ENCODE data around the gene ALOX15.
A peak's percentile ranks its signal among the peaks of the same experiment; 100 is the strongest.
"Not testable (repeated sequence)": the region's sequence is repeated elsewhere in the genome, so short reads cannot be mapped to it uniquely, and the experiment has no call there.

Gene ALOX15

GRCh38 chr17:4610656-4611055, 30.8 kb downstream of the ALOX15 start:
- DNase-seq = no peak

GRCh38 chr17:4610162-4610561, 31.3 kb downstream of the ALOX15 start:
- no peak for DNase-seq

DNA sequence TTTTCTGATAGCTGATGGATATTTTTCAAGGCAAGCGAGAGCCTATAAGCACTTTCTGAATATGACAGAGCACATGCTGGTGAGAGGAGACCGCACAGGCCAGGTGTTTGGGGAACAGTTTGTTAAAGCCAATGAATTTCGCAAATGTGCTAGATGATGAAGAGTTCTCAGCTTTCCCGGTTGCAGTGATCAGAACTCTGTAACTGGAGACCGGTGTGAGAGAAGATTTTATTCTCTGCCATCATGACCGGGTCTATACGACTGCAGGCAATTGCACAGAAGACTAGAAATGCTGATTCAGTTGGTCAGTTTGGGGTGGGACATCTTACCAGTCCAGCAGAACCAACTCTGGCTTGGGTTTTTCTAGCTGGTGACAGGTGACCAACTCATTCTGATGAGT, 31.7 kb downstream of the ALOX15 start:
- no peak for DNase-seq

DNA sequence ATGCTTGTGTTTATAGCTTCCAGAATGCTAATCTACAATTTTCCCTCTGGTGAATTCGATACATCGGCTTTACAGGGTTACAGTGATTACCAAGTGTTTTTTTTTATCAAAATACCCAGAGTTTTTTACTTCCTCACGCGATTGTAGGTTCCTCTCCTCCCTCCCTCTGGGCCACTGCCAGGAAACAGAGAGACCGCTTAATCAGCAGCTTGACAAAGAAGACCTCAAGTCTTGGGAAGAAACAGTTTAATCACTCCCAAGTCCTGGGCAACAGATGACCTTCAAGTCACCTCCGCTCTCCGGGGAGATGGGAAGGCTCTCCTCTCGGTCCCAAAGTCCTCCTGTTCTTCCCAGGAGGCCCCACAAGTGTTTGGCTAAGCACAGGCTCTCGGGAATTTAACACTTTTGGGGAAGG, 33.7 kb downstream of the ALOX15 start:
- no peak for DNase-seq

GRCh38 chr17:4607261-4607741, 34.2 kb downstream of the ALOX15 start:
- DNase-seq = no peak

GRCh38 chr17:4605826-4606225, 35.7 kb downstream of the ALOX15 start:
- DNase-seq = no peak

GRCh38 chr17:4604736-4605135, 36.7 kb downstream of the ALOX15 start:
- not testable (repeated sequence) for DNase-seq

DNA sequence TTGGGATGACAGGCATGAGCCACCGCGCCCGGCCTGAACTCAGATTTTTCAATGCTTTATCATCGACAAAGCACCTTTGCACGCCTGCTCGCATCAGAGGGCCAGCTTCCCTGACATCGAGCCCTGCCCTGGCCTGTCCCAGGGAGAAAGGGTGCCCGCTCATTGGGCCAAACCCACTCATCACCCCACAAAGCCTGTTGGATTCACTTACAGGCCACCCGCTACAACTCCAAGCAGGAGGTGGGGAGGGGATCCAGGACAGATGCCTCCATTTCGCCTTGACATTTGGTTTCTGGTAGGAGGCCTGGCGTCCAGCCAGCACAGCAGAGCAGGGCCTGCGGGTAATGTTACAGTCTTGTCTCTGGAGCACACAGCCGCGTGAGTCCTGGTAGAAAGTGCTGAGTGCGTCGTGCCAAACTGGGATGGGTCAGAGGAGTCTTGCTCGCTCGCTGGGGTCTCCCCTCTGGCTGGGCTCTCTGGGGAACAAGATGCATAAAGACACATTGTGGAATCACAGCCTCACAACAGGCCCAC, 37.3 kb downstream of the ALOX15 start:
- peak; percentile 69 for DNase-seq

- DNase-seq = no peak
Measured at GRCh38 chr17:4602041-4602440, 39.4 kb downstream of the ALOX15 start.

DNA sequence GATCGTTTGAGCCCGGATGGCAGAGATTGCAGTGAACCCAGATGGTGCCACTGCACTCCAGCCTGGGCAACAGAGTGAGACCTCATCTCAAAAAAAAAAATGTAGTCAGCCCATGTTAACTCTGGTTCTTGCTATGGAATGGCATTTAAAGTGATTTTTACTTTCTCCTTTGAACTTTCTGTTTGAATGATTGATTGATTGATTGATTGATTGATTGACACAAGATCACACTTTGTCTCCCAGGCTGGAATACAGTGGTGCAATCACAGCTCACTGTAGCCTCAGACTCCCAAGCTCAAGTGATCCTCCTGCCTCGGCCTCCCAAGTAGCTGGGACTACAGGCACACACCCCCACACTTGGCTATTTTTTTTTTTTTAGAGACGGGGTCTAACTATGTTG, 40.2 kb downstream of the ALOX15 start:
- no peak for DNase-seq

DNA sequence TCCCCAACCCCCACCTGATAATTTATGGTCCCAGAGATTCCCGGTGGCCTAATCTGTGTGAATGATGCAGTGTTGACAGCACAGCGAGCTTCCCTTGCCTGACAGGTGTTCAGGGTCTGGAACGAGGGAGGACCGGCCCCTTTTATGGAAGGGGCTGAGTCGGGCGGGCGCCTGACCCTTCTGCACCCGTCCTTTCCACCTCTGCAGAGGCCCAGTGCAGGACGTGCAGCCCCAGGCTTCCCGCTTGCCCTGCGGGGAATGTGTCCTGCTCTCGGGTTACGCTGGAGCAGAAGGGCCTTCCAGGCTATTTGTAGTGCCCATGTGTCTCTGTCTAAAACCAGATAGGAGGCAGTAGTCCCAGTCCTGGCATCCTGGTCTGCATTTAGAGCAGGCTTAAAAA, 40.9 kb downstream of the ALOX15 start:
- DNase-seq = no peak

GRCh38 chr17:4599505-4600281, 41.8 kb downstream of the ALOX15 start:
- DNase-seq = peak; percentile 57

GRCh38 chr17:4598776-4599504, 42.5 kb downstream of the ALOX15 start:
- DNase-seq = no peak

DNA sequence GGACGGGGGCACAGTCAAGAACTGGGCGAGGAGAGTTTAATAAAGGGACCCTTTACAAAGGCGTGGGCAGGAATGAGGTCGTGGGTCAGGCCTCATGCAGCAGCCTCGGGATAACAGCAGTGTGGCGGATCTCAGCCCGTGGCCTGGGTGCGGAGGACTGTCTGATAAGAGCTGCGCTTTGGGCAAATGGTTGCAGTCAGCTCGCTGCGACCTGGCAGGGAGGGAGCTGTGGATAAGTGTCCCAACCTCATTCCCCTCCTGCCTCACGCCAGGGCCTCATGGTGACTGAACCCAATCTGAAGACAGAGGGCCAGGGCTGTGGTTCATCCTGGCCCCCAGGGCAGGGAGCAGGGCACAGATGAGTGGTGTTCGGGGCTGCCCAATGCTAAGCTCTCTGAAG, 43.5 kb downstream of the ALOX15 start:
- no peak for DNase-seq

DNA sequence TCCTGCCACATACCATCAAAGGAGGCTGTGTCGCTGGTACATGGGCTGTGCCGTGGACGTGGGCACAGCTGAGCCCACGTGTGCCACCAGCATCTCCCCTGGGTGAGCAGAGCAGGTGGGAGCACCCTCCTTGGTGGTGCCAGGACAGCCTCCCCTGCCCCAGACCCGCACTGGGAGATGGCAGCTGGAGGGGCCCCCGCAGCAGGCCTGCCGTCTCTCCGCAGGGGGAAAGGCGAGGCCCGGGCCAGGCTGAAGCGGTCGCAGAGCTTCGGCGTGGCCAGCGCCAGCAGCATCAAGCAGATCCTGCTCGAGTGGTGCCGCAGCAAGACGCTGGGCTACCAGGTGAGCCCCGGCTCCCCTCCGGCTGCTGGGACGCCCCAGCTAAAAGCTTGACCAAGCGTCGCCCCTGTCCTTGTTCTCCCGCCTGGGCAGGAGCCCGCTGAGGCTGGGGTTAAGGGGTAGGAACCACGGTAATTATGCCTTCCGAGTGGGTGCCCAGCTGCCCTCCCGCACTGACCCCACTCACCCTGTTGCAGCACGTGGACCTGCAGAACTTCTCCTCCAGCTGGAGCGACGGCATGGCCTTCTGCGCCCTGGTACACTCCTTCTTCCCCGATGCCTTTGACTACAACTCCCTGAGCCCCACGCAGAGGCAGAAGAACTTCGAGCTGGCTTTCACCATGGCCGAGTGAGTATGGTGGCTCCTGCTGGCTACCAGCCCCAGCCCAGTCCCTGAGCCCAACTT, 44.7 kb downstream of the ALOX15 start:
- DNase-seq = no peak

DNA sequence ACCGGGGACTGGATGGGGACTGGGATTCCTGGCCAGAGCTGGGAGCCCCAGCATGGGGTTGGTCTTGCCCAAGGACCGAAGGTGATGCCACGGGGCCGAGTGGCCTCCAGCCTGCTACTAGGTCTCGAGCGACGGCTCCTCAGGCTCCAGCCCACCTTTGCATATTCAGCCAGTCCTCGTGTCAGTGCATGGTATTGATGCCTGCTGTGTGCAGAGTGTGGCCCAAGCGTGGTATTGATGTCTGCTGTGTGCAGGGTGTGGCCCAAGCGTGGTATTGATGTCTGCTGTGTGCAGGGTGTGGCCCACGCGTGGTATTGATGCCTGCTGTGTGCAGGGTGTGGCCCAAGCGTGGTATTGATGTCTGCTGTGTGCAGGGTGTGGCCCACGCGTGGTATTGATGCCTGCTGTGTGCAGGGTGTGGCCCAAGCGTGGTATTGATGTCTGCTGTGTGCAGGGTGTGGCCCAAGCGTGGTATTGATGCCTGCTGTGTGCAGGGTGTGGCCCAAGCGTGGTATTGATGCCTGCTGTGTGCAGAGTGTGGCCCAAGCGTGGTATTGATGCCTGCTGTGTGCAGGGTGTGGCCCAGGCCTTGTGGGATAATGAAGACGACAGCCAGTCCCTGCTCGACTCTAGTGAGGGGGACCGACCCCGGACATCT, 45.7 kb downstream of the ALOX15 start:
- DNase-seq = not testable (repeated sequence)

- DNase-seq = peak; percentile 32
Measured at GRCh38 chr17:4594931-4595684, 46.4 kb downstream of the ALOX15 start.

DNA sequence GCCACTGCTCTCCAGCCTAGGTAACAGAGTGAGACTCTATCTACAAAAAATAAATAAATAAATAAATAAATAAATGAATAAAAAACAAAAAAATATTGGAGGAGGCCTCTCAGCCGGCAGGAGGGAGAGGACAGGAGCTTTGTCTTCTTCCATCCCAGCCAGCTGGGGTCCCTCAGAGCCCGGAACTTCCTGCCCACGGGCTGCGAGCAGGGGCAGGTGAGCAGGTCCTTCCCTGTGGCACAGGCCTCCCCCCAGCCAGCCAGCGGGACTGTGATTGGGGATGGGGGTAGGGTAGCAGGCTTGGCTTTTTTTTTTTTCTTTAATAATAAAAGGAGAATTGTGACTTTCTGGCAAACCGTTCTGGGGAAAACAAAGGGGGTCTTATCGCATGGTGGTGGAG, 47.1 kb downstream of the ALOX15 start:
- DNase-seq = no peak

DNA sequence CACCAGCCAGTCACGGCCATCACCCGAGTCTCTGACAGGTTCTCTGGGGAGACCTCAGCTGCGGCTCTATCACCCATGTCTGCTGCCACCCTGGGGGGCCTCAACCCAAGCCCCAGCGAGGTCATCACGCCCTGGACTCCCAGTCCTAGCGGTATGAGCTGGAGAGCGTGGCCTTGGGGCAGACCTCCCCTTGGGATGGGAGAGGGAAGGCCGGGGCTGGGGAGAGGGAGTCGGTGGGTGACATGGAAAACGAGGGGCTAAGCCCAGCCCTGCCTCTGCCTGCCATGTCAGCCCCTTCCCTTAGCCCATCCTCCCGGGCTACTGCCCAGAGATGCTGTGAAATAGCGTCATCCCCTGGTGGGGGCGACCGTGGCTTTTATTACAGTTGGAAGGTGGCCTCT, 48.5 kb downstream of the ALOX15 start:
- no peak for DNase-seq

- no peak for DNase-seq
Measured at GRCh38 chr17:4592240-4593005, 49.1 kb downstream of the ALOX15 start.

DNA sequence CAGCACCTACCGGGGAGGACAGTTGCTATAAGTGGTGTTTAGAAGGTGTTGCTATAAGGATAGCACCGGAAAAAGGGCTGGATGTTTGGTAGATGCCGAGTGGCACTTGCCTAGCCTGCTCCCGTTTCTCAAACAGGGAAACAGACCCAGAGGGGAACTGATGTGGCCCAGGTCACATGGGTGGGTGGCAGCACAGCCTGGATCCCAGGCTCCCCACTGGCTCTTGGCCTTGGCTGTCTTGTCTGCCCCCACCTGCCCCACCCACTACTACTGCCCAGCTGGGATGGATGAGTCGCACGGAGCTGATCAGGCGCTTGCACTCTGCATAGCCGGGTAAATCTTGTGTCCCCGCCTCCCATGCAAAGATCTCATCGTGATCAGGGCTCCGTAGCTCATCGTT, 49.9 kb downstream of the ALOX15 start:
- DNase-seq = no peak

All from NCI-H1436 (cell line).